ENCODE measurements around the gene LSG1.
A peak's percentile ranks its signal among the peaks of the same experiment; 100 is the strongest.
"Not testable (repeated sequence)": the region's sequence is repeated elsewhere in the genome, so short reads cannot be mapped to it uniquely, and the experiment has no call there.

The LSG1 gene

GRCh38 chr3:194654443-194654842 is 17.5 kb downstream of the LSG1 start:
- no peak for DNase-seq

GRCh38 chr3:194647747-194648146 is 24.2 kb downstream of the LSG1 start:
- DNase-seq, result no peak

GRCh38 chr3:194642769-194643168 is 29.2 kb downstream of the LSG1 start:
- DNase-seq, result no peak

- DNase-seq, result no peak
Measured at GRCh38 chr3:194640829-194641228, 31.2 kb downstream of the LSG1 start.

GRCh38 chr3:194638991-194639605 is 32.9 kb downstream of the LSG1 start:
- no peak for DNase-seq

- no peak for DNase-seq
Measured at GRCh38 chr3:194637541-194638400, 34.2 kb downstream of the LSG1 start.

GRCh38 chr3:194637066-194637465 is 34.9 kb downstream of the LSG1 start:
- DNase-seq, result no peak

GRCh38 chr3:194633349-194634004 is 38.5 kb downstream of the LSG1 start, which contains the start of gene TMEM44:
TMEM44 (minus strand) TSS chr3:194633419; CDS start chr3:194633215, 204 bp downstream.
- DNase-seq, result peak; percentile 73

- DNase-seq, result peak; percentile 20
Measured at GRCh38 chr3:194632809-194633348, 39.1 kb downstream of the LSG1 start.

- no peak for DNase-seq
Measured at GRCh38 chr3:194632226-194632808, 39.7 kb downstream of the LSG1 start.

- no peak for DNase-seq
Measured at GRCh38 chr3:194631696-194632095, 40.3 kb downstream of the LSG1 start.

- not testable (repeated sequence) for DNase-seq
Measured at GRCh38 chr3:194630681-194631080, 41.3 kb downstream of the LSG1 start.

- no peak for DNase-seq
Measured at GRCh38 chr3:194624956-194625355, 47.0 kb downstream of the LSG1 start.

- DNase-seq, result no peak
Measured at GRCh38 chr3:194623449-194624290, 48.3 kb downstream of the LSG1 start.

- DNase-seq, result no peak
Measured at GRCh38 chr3:194622621-194623340, 49.2 kb downstream of the LSG1 start.

- no peak for DNase-seq
Measured at GRCh38 chr3:194621947-194622346, 50.0 kb downstream of the LSG1 start.

GRCh38 chr3:194620196-194620595 is 51.8 kb downstream of the LSG1 start:
- peak; percentile 37 for DNase-seq

GRCh38 chr3:194619741-194620140 is 52.2 kb downstream of the LSG1 start:
- DNase-seq, result no peak

- no peak for DNase-seq
Measured at GRCh38 chr3:194618858-194619608, 53.0 kb downstream of the LSG1 start.

- DNase-seq, result no peak
Measured at GRCh38 chr3:194617827-194618226, 54.2 kb downstream of the LSG1 start.
